GM18499 (cell line): ENCODE measurements around the gene OMG.
"Not testable (repeated sequence)": the region's sequence is repeated elsewhere in the genome, so short reads cannot be mapped to it uniquely, and the experiment has no call there.

Experiments used
- ATAC-seq: cut with Tn5 transposase; IDR thresholded peaks from one replicate; pipeline ENCODE4 v1.9.1; 2021; ENCODE audit warnings: moderate number of reproducible peaks; ENCODE audit not compliant: insufficient read depth, unreplicated experiment

Gene OMG, protein sequence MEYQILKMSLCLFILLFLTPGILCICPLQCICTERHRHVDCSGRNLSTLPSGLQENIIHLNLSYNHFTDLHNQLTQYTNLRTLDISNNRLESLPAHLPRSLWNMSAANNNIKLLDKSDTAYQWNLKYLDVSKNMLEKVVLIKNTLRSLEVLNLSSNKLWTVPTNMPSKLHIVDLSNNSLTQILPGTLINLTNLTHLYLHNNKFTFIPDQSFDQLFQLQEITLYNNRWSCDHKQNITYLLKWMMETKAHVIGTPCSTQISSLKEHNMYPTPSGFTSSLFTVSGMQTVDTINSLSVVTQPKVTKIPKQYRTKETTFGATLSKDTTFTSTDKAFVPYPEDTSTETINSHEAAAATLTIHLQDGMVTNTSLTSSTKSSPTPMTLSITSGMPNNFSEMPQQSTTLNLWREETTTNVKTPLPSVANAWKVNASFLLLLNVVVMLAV

DNA sequence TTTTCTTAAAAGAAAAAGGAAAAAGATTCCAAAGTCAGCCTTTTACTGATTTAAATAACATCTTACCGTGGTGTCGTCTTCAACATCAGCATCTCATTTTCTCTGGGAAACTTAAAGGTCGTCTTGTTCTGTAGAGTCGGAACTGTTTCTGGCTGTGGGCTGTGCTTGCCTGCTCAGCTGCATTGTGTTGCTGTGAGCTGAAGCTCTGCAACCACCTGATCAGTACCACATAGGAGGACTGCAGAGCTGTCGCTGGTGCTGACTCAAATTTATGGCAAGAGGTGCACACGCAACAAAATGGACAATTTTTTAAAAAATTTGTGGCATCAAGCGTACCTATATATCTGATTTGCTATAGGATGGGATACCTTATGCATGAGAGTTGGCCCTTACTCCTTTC, at the start of gene OMG:
TSS of gene OMG (minus strand) at position 150 of the 400 bp plus-strand sequence. CDS start 908 bp downstream, outside the sequence.
- ATAC-seq = no peak

DNA sequence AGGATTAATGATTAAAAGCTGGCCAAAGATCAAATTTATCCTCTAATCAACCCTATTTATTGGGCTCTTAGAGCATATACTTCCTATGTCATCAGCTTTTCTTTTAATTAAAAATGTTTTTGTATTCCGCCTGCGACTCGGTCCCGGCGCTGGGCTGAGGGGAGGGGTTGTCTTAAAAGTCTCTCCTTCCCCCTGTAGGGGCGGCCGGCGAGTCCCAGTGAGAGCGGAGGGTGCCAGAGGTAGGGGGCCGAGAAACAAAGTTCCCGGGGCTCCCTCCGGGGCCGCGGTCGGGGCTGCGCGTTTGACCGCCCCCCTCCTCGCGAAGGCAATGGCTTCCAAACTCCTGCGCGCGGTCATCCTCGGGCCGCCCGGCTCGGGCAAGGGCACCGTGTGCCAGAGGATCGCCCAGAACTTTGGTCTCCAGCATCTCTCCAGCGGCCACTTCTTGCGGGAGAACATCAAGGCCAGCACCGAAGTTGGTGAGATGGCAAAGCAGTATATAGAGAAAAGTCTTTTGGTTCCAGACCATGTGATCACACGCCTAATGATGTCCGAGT, 48.2 kb upstream of the OMG start:
- not testable (repeated sequence) for ATAC-seq

DNA sequence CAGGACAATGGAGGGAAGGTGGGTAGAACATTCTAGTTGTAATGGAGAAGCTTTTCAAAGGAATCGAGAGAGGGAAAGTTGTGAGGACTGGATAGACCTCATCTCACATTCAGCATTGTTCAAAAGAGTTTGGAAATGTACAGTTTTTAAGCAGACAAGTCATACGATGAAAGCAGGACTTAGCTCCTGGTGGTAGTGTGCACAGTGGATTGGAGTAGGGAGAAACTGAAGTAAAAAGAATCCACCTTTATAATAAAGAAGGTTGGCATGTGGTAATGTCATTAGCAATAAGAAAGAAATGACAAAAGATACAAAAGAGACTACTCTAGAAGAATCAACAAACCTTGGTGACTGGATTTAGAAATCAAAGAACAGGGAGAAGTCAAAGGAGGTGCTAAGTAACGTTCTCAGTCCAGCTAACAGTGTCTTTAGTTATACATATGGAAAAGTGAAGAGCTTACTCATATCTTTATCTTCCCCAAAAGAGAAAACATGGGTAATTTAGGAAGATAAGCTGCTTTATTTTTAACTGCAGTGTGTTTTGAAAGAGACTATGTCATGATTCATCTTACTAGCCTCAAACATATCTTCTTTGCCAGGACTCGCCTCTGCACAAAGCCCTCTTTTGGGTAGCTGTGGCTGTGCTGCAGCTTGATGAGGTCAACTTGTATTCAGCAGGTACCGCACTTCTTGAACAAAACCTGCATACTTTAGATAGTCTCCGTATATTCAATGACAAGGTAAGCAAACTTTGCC, 43.0 kb upstream of the OMG start:
- no peak for ATAC-seq

DNA sequence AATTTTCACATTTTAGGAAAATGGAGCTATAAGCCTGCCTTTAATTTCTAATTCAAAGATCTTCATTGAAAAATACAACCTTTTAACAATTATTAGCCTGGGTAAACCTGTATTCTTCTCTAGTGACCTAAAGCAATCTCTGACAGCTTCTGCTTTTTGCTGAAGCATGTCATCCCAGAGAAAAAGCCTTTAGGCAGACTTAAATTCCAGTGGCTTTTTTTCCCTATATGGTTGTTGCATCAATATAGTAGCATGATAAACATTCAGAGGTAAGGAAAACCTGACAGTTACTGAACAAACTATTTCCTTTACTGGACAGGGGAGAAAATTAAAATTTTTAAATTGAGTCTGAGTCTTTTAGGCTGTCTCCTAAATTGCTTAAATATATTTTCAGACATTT, 32.2 kb upstream of the OMG start:
- no peak for ATAC-seq

DNA sequence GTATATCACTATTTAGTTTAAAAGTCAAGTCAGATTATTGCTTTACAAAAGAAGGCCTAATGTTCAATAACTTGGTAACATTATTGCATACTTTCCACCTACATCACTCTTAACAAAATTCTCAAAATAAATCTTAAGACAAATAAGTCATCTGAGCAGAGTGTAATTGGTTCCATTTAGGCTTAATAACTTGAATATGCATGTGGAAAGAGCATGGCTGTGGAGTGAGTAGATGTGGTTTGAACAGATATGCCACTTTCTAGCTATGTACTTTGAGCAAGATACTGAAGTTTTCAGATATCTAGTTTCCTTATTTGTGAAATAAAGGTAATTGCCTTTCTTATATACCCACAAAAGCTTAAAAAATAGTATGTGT, 31.1 kb upstream of the OMG start:
- no peak for ATAC-seq

DNA sequence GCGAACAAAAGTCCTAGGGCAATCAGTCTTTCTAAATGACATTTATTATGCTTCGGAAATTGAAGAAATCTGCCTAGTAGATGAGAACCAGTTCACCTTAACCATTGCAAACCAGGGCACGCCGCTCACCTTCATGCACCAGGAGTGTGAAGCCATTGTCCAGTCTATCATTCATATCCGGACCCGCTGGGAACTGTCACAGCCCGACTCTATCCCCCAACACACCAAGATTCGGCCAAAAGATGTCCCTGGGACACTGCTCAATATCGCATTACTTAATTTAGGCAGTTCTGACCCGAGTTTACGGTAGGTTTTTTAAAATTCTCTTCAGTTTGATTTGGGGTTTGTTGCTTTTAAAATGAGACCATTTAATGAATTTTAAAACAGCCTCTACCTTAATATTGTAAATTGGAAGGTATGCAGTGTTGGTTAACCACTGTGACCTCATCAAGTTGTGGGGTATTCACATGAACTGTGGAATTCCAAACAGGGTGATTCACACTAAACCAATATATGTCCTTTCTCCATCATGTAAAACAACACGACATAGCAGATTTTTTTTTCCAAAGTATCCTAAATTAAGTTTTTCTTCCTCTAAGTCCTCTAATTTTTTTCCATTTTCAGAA, 30.6 kb upstream of the OMG start:
- no peak for ATAC-seq

DNA sequence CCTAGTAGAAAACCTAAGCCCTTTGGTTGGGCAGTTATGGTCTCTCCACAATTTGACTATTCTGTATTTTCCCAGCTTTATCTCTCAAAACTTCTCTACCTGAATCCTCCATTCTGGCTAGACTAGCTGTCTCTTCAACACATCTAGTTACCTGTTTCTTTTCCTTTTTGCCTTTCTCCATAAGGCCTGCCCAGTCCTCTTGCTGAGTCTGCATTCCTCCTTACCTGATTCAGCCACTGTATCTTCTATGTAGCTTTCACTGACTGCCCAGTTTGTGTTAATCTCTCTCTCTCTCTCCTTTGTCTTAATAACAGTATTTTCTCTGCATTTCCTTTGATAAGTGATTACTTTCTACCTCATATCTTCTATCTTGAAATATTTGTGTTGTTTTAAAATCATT, 26.5 kb upstream of the OMG start:
- no peak for ATAC-seq

DNA sequence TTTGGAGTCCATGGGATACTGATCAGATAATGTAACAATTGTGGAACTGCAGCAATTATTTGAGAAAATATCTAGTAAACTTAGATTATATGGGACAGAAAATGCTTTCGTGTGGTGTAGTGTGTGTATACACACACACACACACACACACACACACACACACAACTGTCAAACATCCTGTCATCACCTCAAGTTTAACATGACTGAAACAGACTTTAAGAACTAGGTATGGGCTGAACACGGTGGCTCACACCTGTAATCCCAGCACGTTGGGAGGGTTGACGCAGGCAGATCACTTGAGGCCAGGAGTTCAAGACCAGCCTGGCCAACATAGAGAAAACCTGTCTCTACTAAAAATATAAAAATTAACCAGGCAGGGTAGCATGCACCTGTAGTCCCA, 24.9 kb upstream of the OMG start:
- ATAC-seq = no peak

DNA sequence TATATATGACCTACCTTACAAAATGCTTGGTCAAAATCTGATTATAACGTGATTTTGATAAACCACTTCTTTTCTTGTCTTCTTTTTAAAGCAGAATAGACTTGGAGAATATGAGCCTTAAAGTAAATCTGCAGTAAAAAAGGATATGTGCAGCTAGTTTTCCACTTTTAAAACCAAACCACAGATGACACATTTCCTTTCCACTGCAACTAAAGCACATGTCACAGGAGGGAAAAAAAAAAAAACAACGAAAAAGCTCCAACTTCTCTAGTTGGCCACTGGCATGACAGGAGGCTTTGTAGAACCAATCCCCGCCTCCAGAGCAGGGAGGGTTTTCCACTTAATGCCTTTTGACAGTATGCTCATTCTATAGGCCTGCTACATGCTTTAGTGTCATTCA, 24.4 kb upstream of the OMG start, which contains the start of gene EVI2A:
TSS of gene EVI2A (minus strand) at position 142 of the 400 bp plus-strand sequence. CDS start 2,609 bp downstream, outside the sequence.
- no peak for ATAC-seq

DNA sequence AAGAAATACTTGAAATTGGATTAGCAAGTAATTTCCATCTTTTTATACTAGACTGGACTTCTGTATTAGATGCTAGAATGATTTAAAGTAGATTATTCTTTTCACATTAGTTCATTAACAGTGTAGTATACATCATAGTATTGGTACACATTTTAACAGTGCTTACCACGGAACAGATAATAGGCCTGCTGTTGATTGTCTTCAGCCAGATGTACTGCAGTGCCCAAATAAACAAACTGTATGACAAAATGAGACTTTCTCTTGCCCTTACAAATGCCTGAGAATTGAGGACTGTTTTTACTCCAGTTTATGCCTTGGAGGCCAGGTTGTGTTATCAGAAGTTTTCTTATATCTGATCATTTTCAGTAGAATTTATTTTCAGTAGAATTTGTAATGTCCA, 23.8 kb upstream of the OMG start:
- no peak for ATAC-seq

DNA sequence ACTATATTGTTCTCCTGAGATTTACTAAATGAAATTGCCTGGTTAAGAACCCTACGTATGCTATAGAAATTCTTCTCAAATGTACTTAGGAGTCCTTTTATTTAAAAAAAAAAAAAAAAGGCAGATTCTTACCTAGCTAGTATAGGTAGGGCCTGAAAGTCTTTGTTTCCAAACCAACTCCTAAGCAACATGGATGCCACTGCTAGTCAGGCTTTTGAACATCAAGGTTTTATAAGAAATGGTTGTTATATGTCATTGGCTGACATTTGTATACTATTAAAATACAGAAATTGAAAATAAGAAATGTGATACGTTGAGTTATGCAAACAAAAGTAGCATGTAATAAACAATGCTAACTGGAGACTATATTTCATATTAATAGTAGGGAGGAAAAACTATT, 23.2 kb upstream of the OMG start:
- no peak for ATAC-seq

DNA sequence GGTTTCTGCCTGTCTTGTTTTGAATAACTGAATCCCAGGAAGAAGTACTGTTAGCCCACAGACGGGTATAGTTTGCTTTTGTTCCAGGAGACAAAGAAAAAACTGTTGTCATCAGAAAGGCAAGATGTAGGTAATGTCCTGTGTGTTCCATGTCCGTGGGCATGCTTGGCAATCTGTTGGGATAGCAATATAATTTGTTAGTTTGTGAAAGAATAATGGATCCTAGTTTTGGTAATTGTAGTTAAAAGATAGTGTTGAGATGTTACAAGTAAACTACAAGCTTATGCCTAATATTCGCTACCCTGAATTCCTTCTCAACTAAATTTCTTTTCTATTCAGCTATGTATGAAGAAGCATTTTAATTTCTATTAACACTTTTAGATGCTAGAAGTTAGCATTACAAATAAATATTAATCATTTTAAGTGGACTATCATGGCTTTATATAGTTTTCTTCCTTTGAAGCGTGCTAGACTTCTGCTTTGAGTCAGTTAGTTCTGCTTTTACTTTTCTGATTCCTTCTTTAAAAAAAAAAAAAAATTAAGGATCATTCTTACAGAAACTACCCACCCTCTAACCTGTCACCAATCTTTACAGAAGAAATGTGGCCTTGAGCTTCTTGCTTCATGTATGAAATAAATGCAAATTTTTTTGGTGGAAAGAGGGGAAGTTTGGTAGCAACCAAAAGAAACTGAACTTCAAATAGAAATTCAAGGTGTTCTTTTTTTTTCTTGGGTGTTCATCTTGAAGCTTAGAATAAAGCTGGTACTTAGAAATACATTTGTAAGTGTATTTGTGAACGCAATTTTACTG, 22.0 kb upstream of the OMG start:
- no peak for ATAC-seq

DNA sequence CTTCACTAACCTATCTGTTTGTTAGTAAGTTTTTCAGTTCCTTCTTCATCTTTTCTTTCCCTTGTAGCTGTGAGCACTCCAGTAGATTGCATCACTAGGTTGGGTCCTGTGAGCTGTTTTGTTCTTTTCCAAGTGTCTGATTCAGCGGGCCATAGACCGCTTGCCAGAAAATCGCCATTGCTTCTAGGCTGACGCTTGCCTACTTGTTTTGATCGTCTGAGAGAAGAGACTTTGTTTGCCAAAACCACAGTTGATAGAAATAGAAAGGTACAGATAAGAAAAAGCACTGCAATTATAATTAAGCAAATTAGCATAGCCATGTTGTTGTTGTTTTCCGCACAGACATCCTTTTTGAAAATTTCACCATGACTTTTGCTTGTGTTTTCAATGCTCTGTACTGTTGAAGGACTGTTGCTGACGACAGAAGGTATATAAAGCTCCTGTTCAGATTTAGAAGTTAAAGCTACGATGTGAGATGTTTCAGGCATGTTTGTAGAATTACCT, 21.3 kb upstream of the OMG start:
- ATAC-seq = no peak

DNA sequence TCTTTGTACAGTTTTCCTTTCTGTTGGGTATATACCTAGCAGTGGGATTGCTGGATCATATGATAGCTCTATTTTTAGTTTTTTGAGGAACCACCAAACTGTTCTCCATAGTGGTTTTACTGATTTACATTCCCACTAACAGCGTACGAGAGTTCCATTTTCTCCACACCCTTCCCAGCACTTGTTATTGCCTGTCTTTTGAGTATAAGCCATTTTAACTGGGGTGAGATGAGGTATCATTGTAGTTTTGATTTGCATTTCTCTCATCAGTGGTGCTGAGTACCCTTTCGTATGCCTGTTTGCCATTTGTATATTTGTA, 17.7 kb upstream of the OMG start:
- no peak for ATAC-seq

DNA sequence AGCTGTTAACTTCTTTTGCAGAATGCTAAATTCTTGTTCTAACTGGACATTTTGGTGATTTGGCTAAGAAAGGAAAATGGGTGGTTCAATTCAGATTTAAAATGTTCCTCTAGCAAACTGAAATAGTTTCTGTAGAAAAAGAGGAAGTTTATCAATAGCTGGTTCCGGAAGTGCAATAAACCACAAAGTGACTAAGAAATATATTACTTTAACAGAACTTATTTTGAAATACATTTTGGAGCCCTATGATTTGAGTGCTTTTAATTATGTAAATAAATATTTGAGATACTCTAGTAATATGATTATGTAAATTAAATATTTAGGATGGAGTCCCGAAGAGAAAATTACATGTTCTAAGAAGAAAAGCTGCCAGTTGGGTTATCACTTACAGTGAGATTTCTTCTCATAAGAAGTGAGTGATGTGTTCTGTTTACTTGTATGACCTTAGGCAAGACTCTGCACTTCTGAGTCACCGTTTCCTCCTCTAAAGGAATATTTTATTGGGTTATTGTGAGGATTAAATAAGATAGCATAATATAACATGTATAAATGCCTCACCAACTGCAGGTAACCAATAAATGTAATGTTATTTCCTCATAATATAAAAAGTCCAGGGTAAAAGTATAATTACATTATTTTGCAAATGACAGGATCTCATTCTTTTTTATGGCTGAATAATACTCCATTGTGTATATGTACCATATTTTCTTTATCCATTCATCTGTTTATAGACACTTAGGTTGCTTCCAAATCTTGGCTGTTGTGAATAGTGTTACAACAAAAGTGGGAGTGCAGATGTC, 17.1 kb upstream of the OMG start, which contains the start of gene EVI2B:
TSS of gene EVI2B (minus strand) at position 73 of the 800 bp plus-strand sequence. CDS start 8,445 bp downstream, outside the sequence.
- no peak for ATAC-seq

DNA sequence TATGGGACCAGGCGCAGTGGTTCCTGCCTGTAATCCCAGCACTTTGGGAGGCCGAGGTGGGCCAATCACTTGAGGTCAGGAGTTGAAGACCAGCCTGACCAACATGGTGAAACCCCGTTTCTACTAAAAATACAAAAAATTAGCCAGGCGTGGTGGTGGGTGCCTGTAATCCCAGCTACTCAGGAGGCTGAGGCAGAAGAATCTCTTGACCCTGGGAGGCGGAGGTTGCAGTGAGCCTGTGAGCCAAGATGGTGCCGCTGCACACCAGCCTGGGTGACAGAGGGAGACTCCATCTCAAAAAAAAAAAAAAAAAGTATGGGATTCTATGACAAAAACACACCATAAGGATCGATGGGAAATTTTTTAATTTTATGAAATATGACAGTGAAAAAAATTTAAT, 15.2 kb upstream of the OMG start:
- ATAC-seq = not testable (repeated sequence)

DNA sequence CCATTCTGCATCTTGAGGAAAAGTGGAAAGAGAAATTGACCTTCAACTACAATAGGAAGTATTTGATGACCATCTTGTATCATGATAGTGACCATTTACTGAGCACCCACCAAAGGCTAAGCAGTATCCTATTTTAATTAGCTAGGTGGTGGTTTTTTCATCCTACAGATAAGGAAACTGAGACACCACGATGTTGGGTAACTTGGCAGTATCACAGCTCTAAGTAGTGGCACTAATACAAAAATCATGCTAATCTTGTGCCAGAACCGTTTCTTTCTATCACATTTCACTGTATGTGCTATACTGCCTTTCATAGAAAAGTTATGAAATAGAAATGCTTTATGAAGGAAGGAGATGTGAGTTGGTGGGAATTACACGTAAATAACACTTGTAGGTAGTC, 14.5 kb upstream of the OMG start:
- no peak for ATAC-seq

DNA sequence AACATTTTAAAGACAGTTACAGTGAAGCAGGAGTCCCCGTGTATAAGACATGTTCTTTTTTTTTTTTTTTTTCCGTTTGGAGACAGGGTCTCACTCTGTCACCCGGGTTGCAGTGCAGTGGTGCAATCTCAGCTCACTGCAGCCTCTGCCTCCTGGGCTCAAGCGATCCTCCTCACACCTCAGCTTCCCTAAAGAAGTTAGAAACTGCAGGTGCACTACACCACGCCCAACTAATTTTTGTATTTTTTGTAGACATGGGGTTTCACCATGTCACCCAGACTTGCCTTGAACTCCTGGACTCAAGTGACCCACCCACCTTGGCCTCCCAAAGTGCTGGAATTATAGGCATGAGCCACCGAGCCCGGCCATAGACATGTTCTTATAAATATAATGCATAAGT, 13.8 kb upstream of the OMG start:
- no peak for ATAC-seq

DNA sequence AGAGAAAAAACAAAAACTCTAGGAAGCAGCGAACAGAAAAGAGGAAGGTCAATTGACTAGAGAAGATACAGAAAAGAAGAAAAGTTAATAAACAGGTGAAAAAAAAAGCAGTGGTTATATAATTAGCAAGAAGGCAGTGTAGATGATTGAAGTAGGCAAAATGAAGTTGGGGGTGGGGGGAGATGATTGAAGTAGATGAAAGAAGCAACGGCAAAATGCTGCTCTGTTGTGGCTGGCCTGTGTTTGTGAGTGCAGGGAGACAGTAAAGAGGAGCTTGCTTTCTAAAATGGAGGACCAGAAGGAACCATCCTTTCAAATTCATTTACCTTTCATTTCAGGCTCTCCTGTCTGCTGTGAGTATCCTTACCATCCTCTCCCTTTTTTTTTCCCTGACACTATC, 13.2 kb upstream of the OMG start:
- no peak for ATAC-seq
